ENCODE data around the gene NAPA. TPM values are rescaled to one million over a fixed set of nuclear protein-coding genes. Genes with fewer than 3 reads are reported as not detected.

The NAPA gene
- total RNA-seq, 1 donor from 2014 or later: 102 TPM

DNA sequence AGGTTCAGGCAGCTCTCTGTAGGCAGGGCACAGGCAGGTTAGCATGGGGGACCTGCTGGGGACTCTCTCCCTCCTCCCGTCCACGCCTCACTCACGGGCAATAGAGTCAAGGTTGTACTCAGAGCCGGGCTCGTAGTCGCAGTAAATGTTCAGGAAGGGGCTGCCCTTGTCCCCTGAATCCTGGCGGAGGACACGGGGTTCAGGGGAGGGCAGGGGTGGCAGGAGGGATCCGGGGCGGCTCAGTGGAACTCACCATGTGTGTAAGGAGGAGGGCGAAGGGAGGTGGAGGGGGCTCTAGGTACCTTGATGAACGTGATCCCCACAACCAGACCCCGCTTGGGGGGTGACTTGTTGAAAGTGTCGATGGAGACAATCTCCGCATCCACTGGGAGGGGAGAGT lies 31.7 kb downstream of the NAPA start:
- no peak for DNase-seq (ENCODE audit: low spot score in 2 of 2)
- peaks cover 10% of the 10 kb centered on the region in 2 donors for H3K36me3 ChIP-seq
- H3K27me3 ChIP-seq: no peaks in the 10 kb centered on the region
- H3K4me1 ChIP-seq: peaks cover 0 to 8% of the 10 kb centered on the region in 2 donors
- no peak overlapping the region for H3K27ac ChIP-seq
- H3K4me3 ChIP-seq: peak overlapping the region; percentile 70 to 75
- TF ChIP-seq, protein P1, sequence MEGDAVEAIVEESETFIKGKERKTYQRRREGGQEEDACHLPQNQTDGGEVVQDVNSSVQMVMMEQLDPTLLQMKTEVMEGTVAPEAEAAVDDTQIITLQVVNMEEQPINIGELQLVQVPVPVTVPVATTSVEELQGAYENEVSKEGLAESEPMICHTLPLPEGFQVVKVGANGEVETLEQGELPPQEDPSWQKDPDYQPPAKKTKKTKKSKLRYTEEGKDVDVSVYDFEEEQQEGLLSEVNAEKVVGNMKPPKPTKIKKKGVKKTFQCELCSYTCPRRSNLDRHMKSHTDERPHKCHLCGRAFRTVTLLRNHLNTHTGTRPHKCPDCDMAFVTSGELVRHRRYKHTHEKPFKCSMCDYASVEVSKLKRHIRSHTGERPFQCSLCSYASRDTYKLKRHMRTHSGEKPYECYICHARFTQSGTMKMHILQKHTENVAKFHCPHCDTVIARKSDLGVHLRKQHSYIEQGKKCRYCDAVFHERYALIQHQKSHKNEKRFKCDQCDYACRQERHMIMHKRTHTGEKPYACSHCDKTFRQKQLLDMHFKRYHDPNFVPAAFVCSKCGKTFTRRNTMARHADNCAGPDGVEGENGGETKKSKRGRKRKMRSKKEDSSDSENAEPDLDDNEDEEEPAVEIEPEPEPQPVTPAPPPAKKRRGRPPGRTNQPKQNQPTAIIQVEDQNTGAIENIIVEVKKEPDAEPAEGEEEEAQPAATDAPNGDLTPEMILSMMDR (IDR thresholded peaks at IDR 0.05): no peak
- H3K9me3 ChIP-seq: no peaks in the 10 kb centered on the region
- intact Hi-C loops (cut with DNase I): no loop called here

DNA sequence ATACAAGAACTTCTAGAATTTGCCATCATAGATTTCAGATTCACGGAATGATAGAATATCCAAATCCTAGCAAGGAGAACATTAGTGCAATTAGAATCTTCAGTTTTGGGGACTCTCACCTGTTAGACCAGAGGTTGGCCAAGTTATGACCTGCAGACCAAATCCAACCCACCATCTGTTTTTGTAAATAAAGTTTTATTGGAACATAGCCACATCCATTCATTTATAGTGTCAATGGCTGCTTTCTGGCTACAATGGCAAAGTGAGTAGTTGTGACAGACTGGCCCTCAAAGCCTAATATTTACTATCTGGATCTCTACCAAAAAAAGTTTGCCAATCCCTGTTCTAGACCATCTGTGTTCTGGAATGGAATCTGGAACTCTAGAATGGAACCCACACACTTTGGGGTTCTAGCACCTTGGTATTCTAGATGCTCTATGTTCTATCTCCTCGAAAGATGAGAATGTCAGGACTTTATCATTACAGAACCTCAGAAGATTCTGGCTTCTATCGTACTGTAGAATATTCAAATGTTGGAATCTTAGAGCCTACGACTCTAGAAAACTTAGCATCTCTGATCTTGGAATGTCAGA lies 33.3 kb downstream of the NAPA start:
- DNase-seq (ENCODE audit: low spot score in 2 of 2): no peak
- TF ChIP-seq, protein P1 (IDR thresholded peaks at IDR 0.05): no peak
- H3K36me3 ChIP-seq: no peaks in the 10 kb centered on the region
- H3K4me3 ChIP-seq: no peak overlapping the region
- no peak overlapping the region for H3K27ac ChIP-seq
- intact Hi-C loops (cut with DNase I): no loop called here
- peaks cover 0 to 8% of the 10 kb centered on the region in 2 donors for H3K4me1 ChIP-seq
- no peaks in the 10 kb centered on the region for H3K9me3 ChIP-seq
- H3K27me3 ChIP-seq: no peaks in the 10 kb centered on the region

DNA sequence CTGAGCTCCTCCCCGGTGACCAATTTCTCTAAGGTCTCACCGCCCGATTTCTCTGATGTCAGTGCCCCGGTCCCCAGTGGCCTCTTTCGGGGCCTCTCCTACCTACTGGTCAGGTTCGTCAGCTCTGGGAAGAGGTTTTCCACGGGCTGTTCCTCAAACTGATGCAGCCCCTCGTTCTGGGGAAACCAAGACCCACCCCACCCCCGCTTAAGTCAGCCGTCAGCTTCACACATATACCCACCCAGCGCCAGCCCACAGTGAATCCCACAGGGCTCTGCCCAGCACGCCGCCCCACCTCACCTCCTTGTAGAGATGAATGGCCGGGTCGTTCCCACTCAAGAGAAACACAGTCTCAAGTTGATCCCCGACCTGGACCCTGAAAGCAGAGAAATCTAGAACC lies 34.2 kb downstream of the NAPA start:
- TF ChIP-seq, protein P1 (IDR thresholded peaks at IDR 0.05): no peak
- Histone ChIP-seq H3K36me3 (no peaks in the 10 kb centered on the region), H3K9me3 (no peaks in the 10 kb centered on the region), H3K27me3 (no peaks in the 10 kb centered on the region), H3K27ac (no peak overlapping the region), H3K4me1 (peaks cover 0 to 8% of the 10 kb centered on the region in 2 donors), H3K4me3 (no peak overlapping the region)
- intact Hi-C loops (cut with DNase I): no loop called here
- DNase-seq (ENCODE audit: low spot score in 2 of 2): no peak

DNA sequence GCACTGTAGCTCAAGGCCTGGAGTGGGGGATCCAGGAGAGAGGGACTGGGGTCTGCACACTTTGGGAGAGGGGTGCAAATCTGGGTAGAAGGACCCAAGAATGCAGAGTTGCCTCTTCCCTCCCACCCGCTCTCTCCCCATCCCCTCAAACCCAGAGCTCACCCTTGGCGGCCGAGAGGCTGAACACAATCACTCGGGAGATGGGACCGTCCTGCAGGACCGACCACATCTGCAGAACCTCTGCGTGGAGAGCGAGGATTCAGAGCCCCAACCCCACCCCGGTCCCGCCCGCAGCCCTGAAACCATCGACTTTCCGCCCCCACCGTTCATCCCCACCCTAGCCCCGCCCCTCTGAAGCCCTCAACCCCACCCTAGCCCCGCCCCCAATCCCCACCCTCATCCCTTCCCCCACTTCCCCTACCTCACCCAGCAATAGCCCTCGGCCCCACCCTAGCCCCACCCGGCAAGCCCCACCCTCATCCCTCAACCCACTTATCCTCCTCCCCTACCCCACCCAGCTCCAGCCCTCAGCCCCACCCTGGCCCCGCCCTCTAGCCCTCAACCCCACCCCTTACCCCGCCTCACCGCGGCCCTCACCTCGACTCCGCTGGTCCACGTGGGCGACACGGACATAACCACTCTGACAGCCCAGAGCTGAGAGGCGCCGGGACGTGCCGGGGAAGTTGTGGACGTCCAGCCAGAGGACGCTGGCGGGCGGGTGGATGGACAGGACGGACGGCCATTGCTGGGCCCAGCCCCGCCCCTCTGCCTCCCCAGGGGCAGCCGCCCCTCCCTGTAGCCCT lies 35.0 kb downstream of the NAPA start:
- Histone ChIP-seq H3K27ac (no peak overlapping the region), H3K27me3 (no peaks in the 10 kb centered on the region), H3K4me3 (no peak overlapping the region), H3K4me1 (peaks cover 0 to 6% of the 10 kb centered on the region in 2 donors), H3K9me3 (no peaks in the 10 kb centered on the region), H3K36me3 (no peaks in the 10 kb centered on the region)
- TF ChIP-seq, protein P1 (IDR thresholded peaks at IDR 0.05): no peak
- intact Hi-C loops (cut with DNase I): no loop called here
- DNase-seq (ENCODE audit: low spot score in 2 of 2): no peak

DNA sequence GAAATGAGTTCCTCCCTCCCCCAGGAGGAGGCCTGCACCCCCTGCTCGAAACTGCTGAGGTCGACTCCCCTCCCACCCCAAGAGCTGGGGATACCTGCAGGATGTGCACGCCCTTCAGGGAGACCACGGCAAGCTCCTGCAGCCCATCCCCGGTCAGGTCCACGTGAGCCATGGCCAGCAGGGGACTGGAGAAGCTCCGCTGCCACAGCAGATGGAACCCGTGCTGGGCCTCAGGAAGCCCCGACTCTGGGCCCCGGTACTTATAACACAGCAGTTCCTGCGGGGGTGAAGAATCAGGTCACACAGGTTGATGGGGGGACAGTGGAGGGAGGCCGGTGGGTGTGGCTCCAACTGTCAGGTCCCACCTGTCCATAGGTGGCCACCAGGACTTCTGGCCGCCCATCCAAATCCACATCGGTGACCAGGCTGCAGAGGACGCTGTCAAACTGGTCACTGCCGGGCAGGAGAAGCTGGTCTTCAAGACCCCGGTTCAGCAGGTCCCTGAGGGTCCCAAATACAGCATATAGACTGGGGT lies 38.4 kb downstream of the NAPA start:
- no peaks in the 10 kb centered on the region for H3K27me3 ChIP-seq
- H3K4me1 ChIP-seq: peaks cover 10 to 12% of the 10 kb centered on the region in 2 donors
- H3K9me3 ChIP-seq: no peaks in the 10 kb centered on the region
- H3K36me3 ChIP-seq: no peaks in the 10 kb centered on the region
- TF ChIP-seq, protein P1 (IDR thresholded peaks at IDR 0.05): no peak
- H3K27ac ChIP-seq: no peak overlapping the region
- DNase-seq (ENCODE audit: low spot score in 2 of 2): no peak
- intact Hi-C loops (cut with DNase I): no loop called here
- no peak overlapping the region for H3K4me3 ChIP-seq
